Esophagus squamous epithelium (tissue), 5 donors: ENCODE measurements around the gene SSR4. TPM values are rescaled to one million over a fixed set of nuclear protein-coding genes. Genes with fewer than 3 reads are reported as not detected.

ENCODE experiments used
- DNase-seq: peaks from one replicate; lab custom pipeline; 2025; lab: John Stamatoyannopoulos, UW
- H3K27ac ChIP-seq, 4 donors: fragments of 200-600 bp; sonication (generic); one replicate each; pipeline ENCODE4 v1.5.1; 2016 to 2019; ENCODE audit warnings: mild to moderate bottlenecking in 1 of 4
- H3K27me3 ChIP-seq, 4 donors: fragments of 200-600 bp; sonication (generic); 1 replicate in 3 of 4; 2 replicates in 1 of 4; pipeline versions ENCODE4 v1.5.1 to v1.6.0; 2017 to 2021; ENCODE audit warnings: antibody characterized with exemption in 1 of 4
- H3K36me3 ChIP-seq, 3 donors: fragments of 200-600 bp; sonication (generic); one replicate each; pipeline ENCODE4 v1.5.1; 2016 to 2019
- H3K4me1 ChIP-seq, 3 donors: fragments of 200-600 bp; sonication (generic); one replicate each; pipeline ENCODE4 v1.5.1; 2017 to 2019
- H3K4me3 ChIP-seq, 4 donors: fragments of 200-600 bp; sonication (generic); 1 replicate in 3 of 4; 2 replicates in 1 of 4; pipeline ENCODE4 v1.5.1; 2016 to 2019; ENCODE audit warnings: mild to moderate bottlenecking in 2 of 4, moderate library complexity in 1 of 4
- H3K9me3 ChIP-seq, 3 donors: fragments of 200-600 bp; sonication (generic); one replicate each; pipeline ENCODE4 v1.5.1; 2016 to 2019
- POLR2A ChIP-seq, 4 donors: fragments of 450-650 bp; IDR thresholded peaks; one replicate each; pipeline ENCODE4 v1.6.1; 2017; ENCODE audit warnings: antibody characterized with exemption in 4 of 4, mild to moderate bottlenecking in 4 of 4, moderate library complexity in 3 of 4
- WGBS, 2 donors: methylation state at CpG; one replicate each; pipeline ENCODE4 v1.1.5; 2018; 5-methylcytosine and 5-hydroxymethylcytosine counted together
- intact Hi-C: fragments of 100-400 bp; cut with DNase I; formaldehyde crosslinking; loops from one replicate; pipeline ENCODE4 v1.15.0; 2022
- total RNA-seq, 4 donors: library from RNA; depleted of rRNA; stranded (reverse); fragments of >200 nt; gene quantifications; one replicate each; pipeline ENCODE4 v1.1.0, GENCODE V29; 2016
- TF ChIP-seq, protein P1 (sequence below), 6 experiments: fragments of 450-650 bp in 4 of 6; fragments of 200-600 bp in 2 of 6; sonication (generic) in 2 of 6; IDR thresholded peaks; one replicate each; pipeline ENCODE4 v1.5.1; 2016 to 2019; ENCODE audit warnings: antibody characterized with exemption in 6 of 6, mild to moderate bottlenecking in 4 of 6, moderate library complexity in 4 of 6
- donor health status: DM: yes; HTN: yes; CAD: no.

The SSR4 gene
- total RNA-seq, 4 donors from 2014 or later = 131 to 257 (median 159) TPM

DNA sequence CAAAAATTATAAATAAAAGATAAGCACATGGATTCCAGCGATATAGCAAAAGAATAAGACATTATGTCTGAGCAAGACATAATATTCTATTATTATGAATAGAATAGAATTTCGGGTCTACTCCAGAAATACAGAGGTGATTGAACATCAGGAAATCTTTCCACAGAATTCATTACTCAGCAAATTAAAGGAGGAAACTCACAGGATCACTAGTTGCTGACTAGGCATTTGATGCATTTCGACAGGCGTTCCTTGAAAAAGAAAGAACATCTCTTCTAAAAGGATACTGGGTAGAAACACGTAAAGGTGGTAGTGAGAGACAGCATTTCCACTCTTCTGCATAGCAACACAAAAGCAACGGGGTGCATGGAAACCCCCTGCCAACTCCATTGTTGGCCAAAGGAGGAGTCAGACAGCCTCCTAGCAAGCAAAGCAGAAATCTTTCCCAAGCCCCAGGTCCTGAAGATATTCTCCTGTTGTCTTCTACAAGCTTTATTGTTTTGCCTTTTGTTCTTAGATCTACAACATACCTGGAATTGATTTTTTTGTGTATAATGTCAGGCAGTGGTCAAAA is 50.1 kb downstream of the SSR4 start:
- intact Hi-C loops = no loop called here
- 26 to 36% methylated on average over 6 of the region's 6 CpGs for WGBS, 2 donors

DNA sequence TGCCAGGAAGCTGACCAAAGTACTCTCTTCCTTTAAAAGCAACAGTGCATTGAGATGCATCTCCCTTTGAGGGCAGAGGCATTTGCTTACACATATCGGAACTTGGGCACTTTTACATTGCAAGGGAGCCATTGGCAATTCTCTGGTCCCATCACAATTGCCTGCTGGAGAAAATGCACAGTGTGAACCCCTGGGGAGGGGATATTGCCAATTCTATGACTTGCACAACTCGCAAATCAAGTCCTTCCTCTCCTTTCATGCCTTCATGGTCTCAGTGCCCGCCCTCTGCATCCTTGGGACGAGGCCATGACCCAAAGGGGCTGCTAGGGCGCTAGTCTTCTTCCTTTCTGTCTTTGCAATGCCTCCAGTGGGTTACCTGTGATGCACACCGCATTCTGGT is 50.7 kb downstream of the SSR4 start:
- Histone ChIP-seq H3K4me3 (no peak overlapping the region), H3K9me3 (no peaks in the 10 kb centered on the region), H3K27ac (no peak overlapping the region), H3K27me3 (peaks cover 0 to 8% (median 4%) of the 10 kb centered on the region in 4 donors), H3K4me1 (no peaks in the 10 kb centered on the region), H3K36me3 (no peaks in the 10 kb centered on the region)
- intact Hi-C loops = no loop called here
- no peak for DNase-seq
- TF ChIP-seq POLR2A (IDR thresholded peaks at IDR 0.05) = no peak
- TF ChIP-seq, protein P1, sequence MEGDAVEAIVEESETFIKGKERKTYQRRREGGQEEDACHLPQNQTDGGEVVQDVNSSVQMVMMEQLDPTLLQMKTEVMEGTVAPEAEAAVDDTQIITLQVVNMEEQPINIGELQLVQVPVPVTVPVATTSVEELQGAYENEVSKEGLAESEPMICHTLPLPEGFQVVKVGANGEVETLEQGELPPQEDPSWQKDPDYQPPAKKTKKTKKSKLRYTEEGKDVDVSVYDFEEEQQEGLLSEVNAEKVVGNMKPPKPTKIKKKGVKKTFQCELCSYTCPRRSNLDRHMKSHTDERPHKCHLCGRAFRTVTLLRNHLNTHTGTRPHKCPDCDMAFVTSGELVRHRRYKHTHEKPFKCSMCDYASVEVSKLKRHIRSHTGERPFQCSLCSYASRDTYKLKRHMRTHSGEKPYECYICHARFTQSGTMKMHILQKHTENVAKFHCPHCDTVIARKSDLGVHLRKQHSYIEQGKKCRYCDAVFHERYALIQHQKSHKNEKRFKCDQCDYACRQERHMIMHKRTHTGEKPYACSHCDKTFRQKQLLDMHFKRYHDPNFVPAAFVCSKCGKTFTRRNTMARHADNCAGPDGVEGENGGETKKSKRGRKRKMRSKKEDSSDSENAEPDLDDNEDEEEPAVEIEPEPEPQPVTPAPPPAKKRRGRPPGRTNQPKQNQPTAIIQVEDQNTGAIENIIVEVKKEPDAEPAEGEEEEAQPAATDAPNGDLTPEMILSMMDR (IDR thresholded peaks at IDR 0.05) = no peak
- WGBS, 2 donors = 20 to 42% methylated on average over 5 to 6 of the region's 6 CpGs

More for the DNA sequence above, 50.1 kb downstream of the SSR4 start:
- DNase-seq = no peak
- Histone ChIP-seq H3K4me1 (no peaks in the 10 kb centered on the region), H3K9me3 (no peaks in the 10 kb centered on the region), H3K27ac (no peak overlapping the region), H3K36me3 (no peaks in the 10 kb centered on the region), H3K27me3 (peaks cover 0 to 8% (median 4%) of the 10 kb centered on the region in 4 donors), H3K4me3 (no peak overlapping the region)
- no peak for TF ChIP-seq POLR2A (IDR thresholded peaks at IDR 0.05)
- TF ChIP-seq, protein P1 (IDR thresholded peaks at IDR 0.05) = no peak

DNA sequence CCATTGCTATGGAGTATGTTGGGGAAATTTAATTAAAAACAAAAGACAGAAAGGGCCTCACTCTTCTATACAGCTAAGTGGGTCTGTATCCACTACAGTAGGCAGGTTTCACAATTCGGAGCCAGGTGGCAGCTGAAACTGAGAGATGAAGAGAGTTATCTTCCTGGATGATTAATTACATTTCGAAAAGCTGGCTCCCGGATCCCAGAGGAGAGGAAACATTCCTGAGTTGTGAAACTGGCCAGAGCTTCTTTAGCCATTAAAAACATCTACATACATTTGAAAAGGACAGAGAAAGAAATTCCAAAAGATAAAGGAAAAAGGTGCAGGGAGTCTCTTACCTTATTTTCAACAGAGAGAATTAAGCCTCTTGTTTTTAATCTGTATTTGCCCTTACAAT is 51.4 kb downstream of the SSR4 start:
- TF ChIP-seq, protein P1 (IDR thresholded peaks at IDR 0.05) = no peak
- TF ChIP-seq POLR2A (IDR thresholded peaks at IDR 0.05) = no peak
- no peak for DNase-seq
- intact Hi-C loops = no loop called here
- Histone ChIP-seq H3K36me3 (no peaks in the 10 kb centered on the region), H3K9me3 (no peaks in the 10 kb centered on the region), H3K27me3 (peaks cover 0 to 8% (median 4%) of the 10 kb centered on the region in 4 donors), H3K4me3 (no peak overlapping the region), H3K27ac (no peak overlapping the region), H3K4me1 (no peaks in the 10 kb centered on the region)
- 7 to 20% methylated on average over 3 of the region's 3 CpGs for WGBS, 2 donors

Other genes starting within 250 kb of the SSR4 start
- gene CCNQ, start 195.5 kb upstream of the SSR4 start, total RNA-seq = 10 to 100 TPM; 18.0 to 32.2 (median 23.9) TPM
- gene DUSP9, start 147.5 kb upstream of the SSR4 start, total RNA-seq = 1 to 10 TPM in 2 of 4 donors, under 1 TPM in 2; 0.38 to 4.0 (median 1.3) TPM
- 1 to 10 TPM in 2 of 4 donors, under 1 TPM in 1, not detected in 1; 0.82 to 5.7 (median 1.5) TPM for gene PNCK, start 120.9 kb upstream of the SSR4 start, total RNA-seq
- gene SLC6A8, start 106.7 kb upstream of the SSR4 start, total RNA-seq = 10 to 100 TPM; 19.5 to 36.2 (median 25.4) TPM
- 100 to 1,000 TPM in 3 of 4 donors, 10 to 100 TPM in 1; 99.2 to 180 (median 142) TPM for gene BCAP31, start 70.3 kb upstream of the SSR4 start, total RNA-seq
- gene ABCD1, start 69.8 kb upstream of the SSR4 start, total RNA-seq = 1 to 10 TPM; 1.8 to 5.0 (median 3.5) TPM
- gene PLXNB3, start 30.4 kb upstream of the SSR4 start, total RNA-seq = 10 to 100 TPM in 1 of 4 donors, 1 to 10 TPM in 3; 3.2 to 13.4 (median 6.9) TPM
- gene SRPK3, start 13.6 kb upstream of the SSR4 start, total RNA-seq = under 1 TPM in 3 of 4 donors, not detected in 1; 0.09 to 0.38 (median 0.15) TPM
- 10 to 100 TPM; 60.7 to 67.8 (median 64.1) TPM for gene IDH3G, start 293 bp upstream of the SSR4 start, total RNA-seq
- 1 to 10 TPM in 3 of 4 donors, under 1 TPM in 1; 0.97 to 3.4 (median 1.9) TPM for gene PDZD4, start 35.9 kb downstream of the SSR4 start, total RNA-seq
- 1 to 10 TPM in 2 of 4 donors, under 1 TPM in 2; 0.35 to 3.2 (median 1.3) TPM for gene L1CAM, start 91.5 kb downstream of the SSR4 start, total RNA-seq
- gene AVPR2, start 110.0 kb downstream of the SSR4 start, total RNA-seq = 1 to 10 TPM in 1 of 4 donors, under 1 TPM in 3; 0.19 to 1.3 (median 0.29) TPM
- 10 to 100 TPM in 1 of 4 donors, 1 to 10 TPM in 3; 3.9 to 18.3 (median 7.6) TPM for gene ARHGAP4, start 131.6 kb downstream of the SSR4 start, total RNA-seq
- 10 to 100 TPM; 42.5 to 92.5 (median 87.6) TPM for gene NAA10, start 140.4 kb downstream of the SSR4 start, total RNA-seq
- 1 to 10 TPM in 2 of 4 donors, under 1 TPM in 1, not detected in 1; 0.45 to 7.6 (median 3.1) TPM for gene RENBP, start 150.0 kb downstream of the SSR4 start, total RNA-seq
- 10 to 100 TPM; 22.2 to 54.0 (median 37.0) TPM for gene HCFC1, start 177.2 kb downstream of the SSR4 start, total RNA-seq
- gene TMEM187, start 178.1 kb downstream of the SSR4 start, total RNA-seq = 1 to 10 TPM; 2.5 to 4.1 (median 3.8) TPM
- gene IRAK1, start 225.2 kb downstream of the SSR4 start, total RNA-seq = 100 to 1,000 TPM in 2 of 4 donors, 10 to 100 TPM in 2; 73.5 to 117 (median 96.8) TPM